GM12875 (cell line): ENCODE measurements around the gene UBE2F.
"Not testable (repeated sequence)": the region's sequence is repeated elsewhere in the genome, so short reads cannot be mapped to it uniquely, and the experiment has no call there.

Experiments used
- H3K4me3 ChIP-seq: one replicate; pipeline ENCODE4 v1.5.1; 2011; ENCODE audit warnings: low read depth, low read length, control low read depth
- CTCF ChIP-seq: IDR thresholded peaks from 2 replicates; pipeline ENCODE4 v1.5.1; 2011; ENCODE audit warnings: low read depth, mild to moderate bottlenecking, control low read depth, inconsistent platforms, low read length, moderate library complexity, borderline replicate concordance; ENCODE audit not compliant: insufficient read depth

Gene UBE2F

GRCh38 chr2:237944302-237944701 is 22.5 kb upstream of the UBE2F start:
- no peak overlapping the region for H3K4me3 ChIP-seq
- TF ChIP-seq CTCF, result no peak

GRCh38 chr2:237946423-237946822 is 20.4 kb upstream of the UBE2F start:
- TF ChIP-seq CTCF, result no peak
- no peak overlapping the region for H3K4me3 ChIP-seq

- not testable (repeated sequence) for H3K4me3 ChIP-seq
These were observed 15.5 kb upstream of the UBE2F start for GRCh38 chr2:237951354-237951753.

- no peak for TF ChIP-seq CTCF
- no peak overlapping the region for H3K4me3 ChIP-seq
These were observed 14.9 kb upstream of the UBE2F start for GRCh38 chr2:237951878-237952277.

GRCh38 chr2:237952851-237953250 is 14.0 kb upstream of the UBE2F start:
- H3K4me3 ChIP-seq, result no peak overlapping the region
- no peak for TF ChIP-seq CTCF

GRCh38 chr2:237955640-237956401 is 11.0 kb upstream of the UBE2F start:
- no peak overlapping the region for H3K4me3 ChIP-seq
- TF ChIP-seq CTCF, result no peak

GRCh38 chr2:237956402-237956736 is 10.4 kb upstream of the UBE2F start:
- H3K4me3 ChIP-seq, result no peak overlapping the region
- TF ChIP-seq CTCF, result no peak

GRCh38 chr2:237961637-237962036 is 5.2 kb upstream of the UBE2F start:
- no peak for TF ChIP-seq CTCF
- H3K4me3 ChIP-seq, result no peak overlapping the region
